ENCODE measurements around the gene GJC2.

Gene GJC2

DNA sequence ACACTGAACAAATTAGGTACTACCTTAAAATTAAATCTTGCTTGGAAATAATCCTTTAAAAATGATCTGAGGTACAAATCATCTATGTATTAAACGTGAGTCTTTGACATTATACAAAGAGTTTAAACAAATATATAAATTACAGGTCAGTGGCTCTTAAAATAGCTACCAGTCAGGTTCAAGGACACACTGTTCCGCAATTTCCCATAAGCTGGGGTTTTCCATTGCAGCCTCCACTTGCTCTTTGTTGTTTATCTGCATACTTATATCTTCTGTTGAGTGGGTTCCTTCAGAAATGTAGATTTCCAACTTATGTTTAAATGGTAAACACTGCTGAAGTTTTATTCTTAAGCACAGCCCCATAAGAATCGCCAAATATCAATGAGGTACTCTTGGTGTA, 34.9 kb upstream of the GJC2 start:
- DNase-seq: no peak

DNA sequence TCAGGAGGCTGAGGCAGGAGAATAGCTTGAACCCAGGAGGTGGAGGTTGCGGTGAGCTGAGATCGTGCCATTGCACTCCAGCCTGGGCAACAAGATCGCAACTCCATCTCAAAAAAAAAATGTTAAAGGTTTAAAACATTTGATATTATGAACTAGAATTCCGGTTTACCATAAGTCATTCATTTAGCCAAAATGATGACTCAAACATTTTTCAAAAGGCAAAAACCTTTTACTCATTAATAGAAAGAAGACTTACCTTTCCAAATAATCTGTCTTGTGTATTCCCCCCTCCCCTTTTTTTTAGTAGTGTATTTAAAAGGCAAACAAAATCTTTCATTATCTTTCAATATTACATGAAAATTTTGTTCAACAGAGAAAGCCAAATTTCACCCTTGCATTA, 32.4 kb upstream of the GJC2 start:
- DNase-seq: no peak

DNA sequence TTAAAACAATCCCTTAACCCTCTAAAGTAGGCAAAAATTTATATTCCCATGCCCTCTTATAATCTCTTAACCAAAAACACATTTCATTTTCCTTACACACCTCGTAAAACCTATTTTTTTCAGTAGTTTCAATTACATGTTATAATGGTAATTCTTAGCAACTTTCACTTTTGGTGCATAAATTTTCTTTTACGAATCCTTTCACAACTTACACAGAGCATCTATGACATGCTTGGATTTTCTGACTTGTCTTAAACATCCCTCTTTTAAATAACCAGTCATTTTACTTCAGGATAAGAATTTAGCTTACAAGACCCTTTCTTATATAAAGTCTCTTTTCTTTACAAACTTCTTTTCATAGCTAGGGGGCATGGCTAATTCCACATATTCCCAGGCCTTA, 31.7 kb upstream of the GJC2 start:
- DNase-seq: no peak

DNA sequence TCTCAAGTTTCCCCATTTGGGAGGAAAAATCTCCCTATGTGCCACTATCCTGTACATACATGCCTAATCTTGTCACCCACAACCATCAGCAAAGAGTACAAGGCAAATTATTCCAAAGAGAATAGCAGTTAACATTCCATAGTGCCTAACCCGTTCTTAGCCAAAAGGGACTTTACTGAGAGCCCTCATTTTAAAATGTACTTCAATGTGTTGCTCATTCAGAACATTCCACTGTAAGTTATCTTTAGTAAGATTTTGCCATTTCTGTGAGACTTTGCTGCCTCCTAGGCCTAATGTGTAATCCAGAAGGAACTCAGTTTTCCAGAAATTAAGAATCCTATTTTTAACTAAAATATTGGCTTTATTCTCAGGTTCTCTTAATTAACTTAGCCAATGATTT, 29.4 kb upstream of the GJC2 start:
- no peak for DNase-seq

DNA sequence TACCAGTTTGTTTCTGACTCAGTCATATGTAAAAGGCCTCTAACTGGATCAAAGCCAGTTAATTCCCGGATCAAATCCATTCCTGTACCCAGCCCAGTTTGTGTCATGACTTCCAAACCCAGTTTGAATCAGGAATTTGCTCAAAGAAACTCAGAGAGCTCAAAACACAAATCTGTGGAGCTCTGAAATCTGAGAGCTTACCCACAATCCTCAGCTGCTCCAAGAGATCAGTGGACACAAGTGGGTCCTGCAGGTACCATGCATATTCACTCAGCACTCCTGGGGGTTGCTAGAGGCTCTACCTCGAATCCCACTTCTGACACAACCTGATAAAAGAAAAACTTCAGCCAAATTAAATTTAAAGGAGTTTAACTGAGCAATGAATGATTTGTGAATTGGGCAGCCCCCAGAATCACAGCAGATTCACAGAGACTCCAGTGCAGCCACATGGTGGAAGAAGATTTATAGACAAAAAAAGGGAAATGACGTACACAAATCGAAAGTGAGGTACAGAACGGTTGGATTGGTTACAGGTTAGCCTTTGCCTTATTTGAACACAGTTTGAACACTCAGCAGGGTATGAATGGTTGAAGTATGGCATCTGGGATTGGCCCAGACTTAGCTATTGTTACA, 28.8 kb upstream of the GJC2 start:
- DNase-seq: no peak

DNA sequence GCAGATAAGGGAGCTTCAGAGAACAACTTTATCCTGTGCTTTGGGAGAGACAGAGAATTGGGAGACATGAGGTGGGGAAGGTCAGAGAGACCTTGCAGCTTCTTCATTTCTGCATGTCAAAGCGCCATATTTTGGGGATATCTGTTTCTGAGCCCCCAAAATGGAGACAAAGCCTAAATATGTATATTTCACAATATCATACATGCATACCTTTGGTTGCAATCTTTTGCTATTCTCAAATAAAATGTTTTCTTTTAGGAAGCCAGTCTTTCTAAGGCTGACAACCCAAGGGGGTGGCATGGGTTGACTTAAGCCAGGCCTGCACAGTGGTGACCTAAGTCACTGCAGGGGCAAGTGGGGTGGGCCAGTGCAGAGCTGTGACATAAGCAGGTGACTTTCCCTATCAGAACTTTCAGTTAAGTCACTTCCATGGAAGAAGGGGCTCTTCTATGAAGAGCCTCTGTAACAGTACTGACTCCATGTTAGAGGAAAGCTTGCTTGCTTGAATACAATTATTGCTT, 26.7 kb upstream of the GJC2 start:
- DNase-seq: no peak

DNA sequence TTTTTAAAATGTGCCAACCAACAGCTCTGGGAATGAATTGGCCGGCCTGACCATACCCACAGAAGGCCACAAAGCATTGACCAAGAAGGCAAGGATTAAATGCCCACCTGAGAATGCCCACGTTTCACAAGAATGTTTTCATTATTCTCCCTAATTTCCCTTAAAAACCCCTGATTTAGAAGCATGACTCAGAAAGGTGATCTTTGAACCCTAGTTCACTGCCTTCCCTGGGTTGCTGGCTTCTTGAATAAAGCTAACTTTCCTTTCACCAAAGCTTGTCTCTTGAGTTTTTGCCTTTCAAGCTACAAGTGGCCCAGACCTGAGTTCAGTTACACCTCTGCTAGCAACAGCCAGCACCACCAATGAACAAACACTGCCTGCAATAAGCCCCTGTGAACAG, 26.2 kb upstream of the GJC2 start:
- DNase-seq: no peak

DNA sequence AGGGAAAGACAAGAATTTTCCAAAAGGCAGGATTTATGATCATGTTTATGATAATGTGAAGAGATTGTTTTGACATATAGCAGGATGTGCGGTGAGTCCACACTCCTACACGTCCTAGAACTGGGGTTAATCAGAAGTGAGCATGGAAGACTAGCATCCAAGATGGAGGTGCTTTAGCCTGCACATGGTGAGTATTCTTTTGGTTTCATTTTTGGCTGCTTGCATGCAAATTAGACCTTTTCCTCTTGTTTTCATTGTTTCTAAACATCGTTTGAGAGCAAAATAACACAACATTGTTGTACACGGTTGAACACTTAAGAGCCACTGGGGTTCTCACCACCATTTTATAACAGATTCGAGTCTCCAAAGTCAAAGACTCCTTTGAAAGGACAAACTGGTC, 24.5 kb upstream of the GJC2 start:
- no peak for DNase-seq

DNA sequence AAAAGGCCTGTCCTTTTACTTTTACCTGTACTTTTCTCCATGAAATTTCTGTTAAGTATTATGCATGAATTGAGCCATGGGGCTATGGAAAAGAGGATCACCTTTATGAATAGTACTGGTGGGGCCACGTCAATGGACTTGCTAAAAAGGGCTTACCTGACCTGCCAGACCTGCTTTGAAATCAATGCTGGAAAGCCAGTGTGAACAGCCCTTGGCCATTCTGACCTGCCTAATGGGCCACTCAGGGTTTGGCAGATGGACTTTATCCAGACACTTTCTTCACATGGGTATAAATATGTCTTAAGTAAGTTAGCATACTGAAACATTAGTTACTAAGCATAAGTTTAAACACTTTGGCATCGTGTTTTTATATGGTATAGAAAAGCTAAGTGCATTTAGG, 18.0 kb upstream of the GJC2 start:
- no peak for DNase-seq

DNA sequence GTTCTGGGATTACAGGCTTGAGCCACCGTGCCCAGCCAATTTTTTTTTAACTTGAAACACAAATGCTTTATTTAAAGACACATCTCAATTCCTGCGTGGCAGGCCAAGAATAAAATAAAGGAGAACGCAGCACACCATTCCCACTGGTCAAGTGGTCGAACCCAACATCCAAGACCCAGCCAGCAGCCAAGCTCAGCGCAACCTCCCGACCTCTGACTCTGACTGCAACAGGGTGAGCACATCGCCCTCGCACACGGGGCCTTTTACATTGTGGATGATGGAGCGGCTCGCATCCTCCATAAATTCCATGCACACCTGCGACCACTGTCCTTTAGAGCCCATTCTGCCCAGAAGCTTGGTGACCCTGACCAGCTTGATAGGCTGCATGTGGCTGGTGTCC, 15.1 kb upstream of the GJC2 start:
- no peak for DNase-seq

DNA sequence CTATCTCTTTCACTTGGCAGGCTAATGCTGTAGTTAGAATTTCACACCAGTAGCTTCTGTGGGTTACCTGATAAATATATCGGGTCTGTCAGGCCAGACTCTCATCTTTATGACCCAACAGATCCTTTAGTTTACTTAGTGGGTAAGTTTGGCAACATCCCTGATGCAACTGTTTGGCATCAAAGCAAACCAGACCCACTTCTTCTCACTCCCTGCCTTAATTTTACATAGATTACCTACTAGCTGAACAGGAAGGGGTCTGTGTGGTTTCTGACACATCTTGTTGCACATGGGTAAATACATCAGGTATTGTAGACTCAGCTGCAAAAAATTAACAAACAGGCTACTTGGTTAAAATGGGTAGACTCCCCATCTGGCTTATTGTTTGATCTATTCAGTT, 12.8 kb upstream of the GJC2 start:
- DNase-seq: no peak

DNA sequence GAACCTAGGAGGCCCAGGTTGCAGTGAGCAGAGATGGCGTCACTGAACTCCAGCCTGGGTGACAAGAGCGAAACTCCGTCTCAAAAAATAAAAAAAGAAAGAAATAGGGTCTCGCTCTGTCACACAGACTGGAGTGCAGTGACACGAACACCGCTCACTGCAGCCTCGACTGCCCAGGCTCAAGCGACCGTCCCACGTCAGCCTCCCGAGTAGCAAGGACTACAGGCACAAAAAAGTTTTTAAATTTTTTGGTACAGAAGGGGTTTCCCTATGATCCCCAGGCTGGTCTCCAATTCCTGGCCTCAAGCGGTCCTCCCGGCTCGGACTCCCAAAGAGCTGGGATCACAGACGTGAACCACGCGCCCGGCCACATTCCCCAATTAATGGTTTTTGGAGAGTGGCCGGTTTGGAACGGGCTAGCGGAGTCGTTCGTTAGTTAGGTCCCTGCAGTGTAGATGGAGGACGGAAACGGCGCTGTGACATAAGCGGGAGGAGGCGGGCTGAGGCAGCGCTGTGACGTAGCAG, 10.3 kb upstream of the GJC2 start:
- DNase-seq: no peak

DNA sequence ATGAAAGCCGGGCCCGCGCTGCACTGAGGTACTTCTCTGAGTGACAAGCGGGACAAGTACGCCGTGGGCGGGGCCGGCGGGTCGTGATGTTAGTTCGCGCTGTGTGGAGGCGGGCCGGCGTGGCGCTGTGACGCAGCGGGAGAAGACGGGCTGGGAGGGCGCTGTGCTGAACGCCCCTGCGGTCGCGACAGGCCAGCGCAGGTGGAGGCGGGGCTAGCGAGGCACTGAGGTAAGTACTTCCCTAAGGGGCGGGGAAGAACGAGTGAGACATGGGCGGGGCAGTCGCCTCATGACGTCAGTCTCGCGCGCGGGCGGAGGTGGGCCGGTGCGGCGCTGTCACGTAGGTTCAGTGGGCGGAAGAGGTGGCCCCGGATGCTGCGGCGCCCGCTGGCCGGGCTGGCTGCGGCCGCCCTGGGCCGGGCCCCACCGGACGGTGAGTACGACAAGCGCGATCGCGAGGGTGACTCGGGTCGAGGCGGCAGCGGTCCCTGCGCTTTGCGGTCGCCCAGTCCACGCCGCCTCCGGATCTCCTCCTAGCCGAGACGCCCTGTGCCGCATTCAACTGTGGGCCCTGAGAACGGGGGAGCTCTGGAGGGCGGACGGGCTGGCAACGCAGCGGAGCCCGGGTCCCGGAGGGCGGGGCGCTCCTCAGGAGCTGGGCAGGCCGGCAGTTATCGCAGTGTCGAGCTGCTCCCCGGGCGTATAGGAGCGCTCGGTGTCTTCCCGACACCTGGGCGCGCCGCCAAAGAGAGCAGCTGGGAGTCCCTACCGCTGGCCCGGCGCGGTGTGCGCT, 9.6 kb upstream of the GJC2 start, which contains the start of gene GUK1:
Gene GUK1 (plus strand): TSS at position 349 of the 793 bp plus-strand sequence. CDS start 24 bp downstream, at position 373.
- peak; percentile 99 for DNase-seq

DNA sequence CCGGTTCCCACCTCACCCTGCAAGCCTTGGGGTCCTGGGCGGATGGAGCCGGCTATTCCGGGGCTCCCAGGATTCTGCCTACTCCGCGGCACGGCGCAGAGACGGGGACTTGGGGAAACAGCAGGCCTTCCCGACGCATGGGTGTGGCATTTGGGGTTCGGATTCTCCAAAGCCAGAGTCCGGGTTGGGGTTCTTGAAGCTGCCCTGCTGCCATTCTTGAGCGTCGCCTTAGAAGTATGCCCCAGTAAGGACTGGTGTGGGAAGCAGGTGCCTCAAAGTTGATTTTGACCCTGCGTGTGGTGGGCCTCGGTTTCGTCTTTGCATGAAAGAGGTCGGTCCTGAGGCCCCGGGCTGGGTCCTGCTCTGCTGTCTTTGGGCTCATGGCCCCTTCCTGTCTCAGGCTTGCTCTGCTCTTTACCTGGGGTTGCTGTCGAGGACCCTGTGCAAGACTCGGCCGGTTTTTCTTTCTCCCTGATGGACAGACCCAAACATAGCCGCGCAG, 9.0 kb upstream of the GJC2 start:
- no peak for DNase-seq

DNA sequence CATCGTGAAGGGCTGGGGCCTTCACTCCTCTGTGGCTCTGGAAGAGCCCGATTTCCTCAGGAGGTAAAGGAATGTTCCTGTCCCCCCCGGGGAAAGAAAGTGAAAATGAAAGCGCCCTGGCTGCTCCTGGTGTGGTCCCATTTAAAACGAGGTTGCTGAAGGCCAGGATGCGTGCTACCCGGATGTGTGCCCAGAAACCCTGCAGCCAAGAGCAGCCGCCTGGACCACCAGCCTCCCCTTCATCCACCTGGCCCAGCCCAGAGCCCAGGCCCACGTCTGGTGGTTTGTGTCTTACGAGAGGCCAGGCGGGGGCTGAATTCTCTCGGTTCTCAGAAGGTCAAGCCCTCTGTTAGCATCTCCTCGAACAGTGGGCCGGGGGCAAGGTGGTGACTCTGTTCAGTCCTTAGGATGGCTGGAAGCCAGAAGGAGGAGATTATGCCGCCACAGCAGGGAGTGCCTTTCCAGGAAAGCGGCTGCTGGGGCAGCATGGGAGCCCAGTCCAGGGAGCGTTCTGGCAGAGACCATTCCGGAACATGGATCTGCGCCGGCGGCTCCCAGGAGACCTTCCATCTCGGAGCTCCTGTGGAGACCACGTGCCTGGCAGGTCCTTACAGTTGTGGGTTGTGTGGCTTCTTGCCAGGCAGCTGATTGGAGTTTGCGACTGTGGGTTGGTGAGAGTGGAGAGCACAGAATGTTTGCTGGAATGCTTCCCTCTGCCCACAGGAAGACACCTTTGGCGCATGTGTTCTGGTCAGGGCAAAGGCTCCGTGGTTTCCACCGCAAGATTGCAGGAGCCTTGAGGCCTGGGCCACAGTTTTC, 8.3 kb upstream of the GJC2 start:
- no peak for DNase-seq

DNA sequence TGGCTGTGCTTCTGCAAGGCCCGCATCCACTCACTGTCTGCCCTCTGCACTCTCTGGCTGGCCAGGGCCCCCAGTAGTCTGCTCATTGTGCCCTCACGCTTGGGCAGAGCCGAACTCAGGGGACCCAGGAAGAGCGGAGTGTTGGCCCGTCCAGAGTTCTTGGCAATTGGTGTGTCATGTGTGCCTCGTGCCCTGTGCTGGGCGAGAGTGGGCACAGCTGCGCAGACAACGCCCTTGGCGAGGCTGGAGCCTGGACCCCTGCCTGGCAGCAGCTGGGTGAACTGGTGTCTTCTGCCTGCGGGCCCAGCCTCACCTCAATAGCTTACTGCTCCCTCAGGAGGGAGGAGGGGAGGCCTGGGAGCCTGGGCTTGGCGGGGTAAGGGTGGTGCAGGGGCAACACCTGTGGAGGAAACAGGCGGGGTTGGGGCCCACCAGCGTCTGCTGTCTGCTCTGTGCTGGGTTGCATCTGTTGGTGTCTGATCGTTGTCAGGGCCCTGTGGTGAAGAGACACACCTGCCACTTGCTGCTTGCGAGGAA, 7.5 kb upstream of the GJC2 start:
- no peak for DNase-seq

DNA sequence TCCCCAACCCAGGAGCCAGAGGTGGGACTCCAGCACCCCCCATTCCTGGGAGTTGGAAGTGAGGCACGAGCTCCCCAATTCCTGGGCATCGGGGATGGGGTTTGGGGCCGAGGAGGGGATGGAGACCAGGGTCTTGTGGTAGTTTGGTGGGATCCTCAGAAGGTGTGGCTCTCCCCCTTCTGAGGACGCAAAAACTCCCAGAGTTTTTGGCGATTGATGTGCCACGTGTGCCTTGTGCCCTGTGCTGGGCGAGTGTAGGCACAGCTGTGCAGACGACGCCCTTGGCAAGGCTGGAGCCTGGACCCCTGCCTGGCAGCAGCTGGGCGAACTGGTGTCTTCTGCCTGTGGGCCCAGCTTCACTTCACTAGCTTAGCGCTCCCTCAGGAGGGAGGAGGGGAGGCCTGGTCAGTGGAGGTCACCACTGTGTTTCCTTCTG, 7.0 kb upstream of the GJC2 start:
- DNase-seq: no peak

DNA sequence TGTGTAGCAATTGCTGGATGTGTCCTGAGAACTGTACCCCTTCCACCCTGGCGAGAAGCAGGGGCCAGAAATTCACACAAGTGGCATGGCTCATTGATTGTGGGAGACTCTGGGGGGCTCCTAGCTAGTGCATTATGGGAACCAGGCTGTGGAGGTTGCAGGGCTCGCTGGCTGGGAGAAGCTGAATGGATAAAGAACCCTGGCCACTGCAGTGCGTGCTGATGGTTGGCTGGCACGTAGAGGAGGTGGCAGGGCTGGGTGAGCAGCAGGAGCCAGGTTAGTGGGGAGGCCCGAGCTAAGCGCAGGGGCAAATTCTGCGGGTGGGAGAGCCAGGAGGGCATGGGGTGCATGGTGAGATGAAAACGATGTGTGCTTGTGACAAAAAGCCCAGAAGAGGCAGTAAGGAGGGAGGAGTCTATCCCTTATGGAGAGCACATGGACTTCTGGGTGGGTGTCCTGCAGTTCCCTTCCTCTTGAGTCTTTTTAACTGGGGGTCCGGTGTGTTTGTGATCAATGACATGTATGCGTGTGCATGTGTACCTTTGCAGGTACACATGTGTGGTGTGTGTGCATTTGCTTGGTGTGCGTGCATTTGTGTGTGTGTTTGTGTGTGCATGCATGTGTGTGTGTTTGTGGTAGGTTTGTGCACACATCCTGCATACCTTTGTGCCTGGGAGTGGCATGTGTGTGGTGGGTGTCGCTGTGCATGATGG, 6.1 kb upstream of the GJC2 start:
- DNase-seq: no peak

DNA sequence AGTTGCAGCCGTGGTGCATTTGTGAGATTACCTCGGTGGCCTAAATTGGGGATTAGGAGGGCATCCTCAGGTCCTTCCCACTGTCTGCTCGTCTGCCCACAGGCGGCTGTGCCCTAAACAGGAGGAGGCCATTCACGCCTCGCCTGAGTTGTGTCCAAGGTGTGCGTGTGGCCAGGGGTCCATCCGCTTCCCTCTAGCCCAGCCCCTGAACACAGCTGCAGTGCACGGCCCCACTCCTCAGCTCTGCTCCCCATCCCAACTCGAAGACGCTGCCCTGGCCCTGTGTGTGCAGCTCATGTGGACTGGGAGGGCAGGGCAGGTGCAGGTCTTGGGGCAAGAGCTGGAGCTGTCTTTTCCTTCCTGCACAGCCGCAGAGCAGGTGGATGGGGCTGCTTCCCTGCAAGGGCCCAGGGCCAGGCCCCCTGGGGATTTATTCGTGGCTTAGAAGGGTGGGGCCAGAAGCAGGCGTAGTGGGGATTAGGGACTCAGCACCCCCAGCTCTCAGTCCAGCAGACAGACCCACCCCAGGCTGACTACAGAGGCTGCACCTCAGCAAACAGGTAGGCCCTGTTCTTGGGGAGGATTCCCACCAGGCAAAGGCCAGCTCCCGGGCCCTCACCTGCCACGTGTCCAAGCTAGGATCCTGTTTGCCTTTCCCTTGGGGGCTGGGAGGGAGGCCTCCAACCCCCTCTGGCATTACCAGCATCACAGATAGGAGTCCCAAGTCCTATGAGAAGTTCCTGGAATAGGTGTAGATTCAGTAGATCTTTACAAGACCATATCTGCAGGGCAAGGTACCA, 5.3 kb upstream of the GJC2 start:
- no peak for DNase-seq

DNA sequence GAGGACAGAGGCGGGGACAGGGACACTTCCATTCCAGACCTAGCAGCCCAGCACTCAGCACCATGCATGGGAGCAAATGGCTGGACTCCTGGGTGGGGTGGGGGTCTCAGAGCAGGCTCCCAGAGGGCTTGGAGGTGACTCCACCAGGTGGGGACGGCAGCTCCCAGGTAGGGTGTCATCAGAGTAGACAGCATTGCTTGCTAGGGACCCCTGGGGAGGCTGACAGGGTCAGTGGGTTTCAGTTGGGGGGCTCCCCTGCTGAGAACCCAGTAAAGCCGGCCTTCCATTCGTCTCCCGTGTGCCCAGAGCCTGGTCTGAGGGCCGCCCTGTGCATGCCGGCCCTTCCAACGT, 4.8 kb upstream of the GJC2 start:
- no peak for DNase-seq

All from T-helper 9 cell (primary cell).